Body of pancreas (tissue), 4 donors: ENCODE results near the gene ST3GAL4. TPM values are rescaled to one million over a fixed set of nuclear protein-coding genes. Genes with fewer than 3 reads are reported as not detected.

Experiments used
- ATAC-seq: fragments of 150-250 bp; one replicate; pipeline ENCODE4 v1.9.1; 2016
- DNase-seq, 4 donors: peaks; one replicate each; pipeline ENCODE4 v3.0.0-alpha.2; 2019
- H3K27ac ChIP-seq, 4 donors: fragments of 200-600 bp; sonication (generic); 1 replicate in 3 of 4; 2 replicates in 1 of 4; pipeline versions ENCODE4 v1.5.1 to v1.6.1; 2016 to 2019; ENCODE audit warnings: mild to moderate bottlenecking in 1 of 4, mixed read lengths in 1 of 4, moderate library complexity in 1 of 4
- H3K27me3 ChIP-seq, 2 donors: fragments of 200-600 bp; sonication (generic); one replicate each; pipeline ENCODE4 v1.6.0; 2016; ENCODE audit warnings: mild to moderate bottlenecking in 1 of 2
- H3K36me3 ChIP-seq, 2 donors: fragments of 200-600 bp; sonication (generic); replicated peaks in 1 of 2; 2 replicates each; pipeline ENCODE4 v1.5.1; 2016; ENCODE audit warnings: low read depth in 2 of 2; ENCODE audit not compliant: insufficient read depth in 1 of 2
- H3K4me1 ChIP-seq: fragments of 200-600 bp; sonication (generic); one replicate; pipeline ENCODE4 v1.6.0; 2016
- H3K4me3 ChIP-seq, 2 donors: fragments of 200-600 bp; sonication (generic); 1 replicate in 1 of 2; 2 replicates in 1 of 2; pipeline ENCODE4 v1.5.1; 2016 to 2019
- H3K9me3 ChIP-seq, 3 donors: fragments of 200-600 bp; sonication (generic); 1 replicate in 2 of 3; 2 replicates in 1 of 3; pipeline ENCODE4 v1.5.1; 2016
- CTCF ChIP-seq, 7 experiments: fragments of 450-650 bp in 4 of 7; fragments of 200-600 bp in 3 of 7; sonication (generic) in 3 of 7; IDR thresholded peaks; one replicate each; pipeline ENCODE4 v1.5.1; 2016 to 2019; ENCODE audit warnings: antibody characterized with exemption in 7 of 7
- POLR2A ChIP-seq, 3 donors: fragments of 450-650 bp; IDR thresholded peaks; one replicate each; pipeline ENCODE4 v1.6.1; 2016; ENCODE audit warnings: antibody characterized with exemption in 3 of 3, mild to moderate bottlenecking in 2 of 3
- WGBS, 2 donors: methylation state at CpG; one replicate each; pipeline ENCODE4 v1.1.5; 2017; 5-methylcytosine and 5-hydroxymethylcytosine counted together
- intact Hi-C: fragments of 100-400 bp; cut with DNase I; formaldehyde crosslinking; loops from one replicate; pipeline ENCODE4 v1.15.1; 2023
- total RNA-seq, 2 donors: library from RNA; depleted of rRNA; stranded (reverse); fragments of >200 nt; gene quantifications; one replicate each; pipeline ENCODE4 v1.1.0, GENCODE V29; 2016

The ST3GAL4 gene
- total RNA-seq, 2 donors from 2014 or later: 7.5 to 14.8 TPM

- WGBS, 2 donors: 93 to 98% methylated on average over 7 of the region's 7 CpGs
These were observed 22.3 kb upstream of the ST3GAL4 start for GRCh38 chr11:126333142-126333541.

GRCh38 chr11:126334659-126335462 lies 20.6 kb upstream of the ST3GAL4 start:
- Histone ChIP-seq H3K36me3 (peaks cover 0 to 2% of the 10 kb centered on the region in 2 donors), H3K27me3 (no peaks in the 10 kb centered on the region), H3K4me1 (peaks cover 6% of the 10 kb centered on the region), H3K9me3 (no peaks in the 10 kb centered on the region), H3K4me3 (no peak overlapping the region), H3K27ac (no peak overlapping the region)
- ATAC-seq (no peak), DNase-seq (no peak)
- 84 to 92% methylated on average over 6 of the region's 6 CpGs for WGBS, 2 donors
- intact Hi-C loops: no loop called here
- no peak for TF ChIP-seq CTCF (IDR thresholded peaks at IDR 0.05)
- no peak for TF ChIP-seq POLR2A (IDR thresholded peaks at IDR 0.05)

More at GRCh38 chr11:126333142-126333541, 22.3 kb upstream of the ST3GAL4 start:
- no peak for DNase-seq
- intact Hi-C loops: no loop called here
- TF ChIP-seq CTCF (IDR thresholded peaks at IDR 0.05): no peak
- no peak for TF ChIP-seq POLR2A (IDR thresholded peaks at IDR 0.05)
- no peaks in the 10 kb centered on the region for H3K9me3 ChIP-seq
- peaks cover 0 to 2% of the 10 kb centered on the region in 2 donors for H3K36me3 ChIP-seq
- peaks cover 9% of the 10 kb centered on the region for H3K4me1 ChIP-seq
- no peak overlapping the region for H3K27ac ChIP-seq
- no peaks in the 10 kb centered on the region for H3K27me3 ChIP-seq
- ATAC-seq: no peak
- no peak overlapping the region for H3K4me3 ChIP-seq

- H3K9me3 ChIP-seq: no peaks in the 10 kb centered on the region
- WGBS, 2 donors: 72 to 85% methylated on average over 3 to 5 of the region's 5 CpGs
- no peak for DNase-seq
- no peaks in the 10 kb centered on the region for H3K27me3 ChIP-seq
- H3K27ac ChIP-seq: no peak overlapping the region
- peaks cover 0 to 2% of the 10 kb centered on the region in 2 donors for H3K36me3 ChIP-seq
- peaks cover 11% of the 10 kb centered on the region for H3K4me1 ChIP-seq
- TF ChIP-seq CTCF (IDR thresholded peaks at IDR 0.05) (no peak), POLR2A (IDR thresholded peaks at IDR 0.05) (no peak)
- no peak overlapping the region for H3K4me3 ChIP-seq
- intact Hi-C loops: no loop called here
- no peak for ATAC-seq
These were observed 20.1 kb upstream of the ST3GAL4 start for GRCh38 chr11:126335463-126335760.

GRCh38 chr11:126336138-126336541 lies 19.3 kb upstream of the ST3GAL4 start:
- H3K36me3 ChIP-seq: peaks cover 0 to 2% of the 10 kb centered on the region in 2 donors
- peaks cover 12% of the 10 kb centered on the region for H3K4me1 ChIP-seq
- ATAC-seq (no peak), DNase-seq (no peak)
- TF ChIP-seq POLR2A (IDR thresholded peaks at IDR 0.05) (no peak), CTCF (IDR thresholded peaks at IDR 0.05) (no peak)
- H3K27me3 ChIP-seq: no peaks in the 10 kb centered on the region
- 74 to 82% methylated on average over 8 of the region's 8 CpGs for WGBS, 2 donors
- H3K27ac ChIP-seq: no peak overlapping the region
- intact Hi-C loops: no loop called here
- H3K9me3 ChIP-seq: no peaks in the 10 kb centered on the region
- no peak overlapping the region for H3K4me3 ChIP-seq

GRCh38 chr11:126336671-126337101 lies 18.8 kb upstream of the ST3GAL4 start:
- DNase-seq (no peak), ATAC-seq (no peak)
- Histone ChIP-seq H3K27ac (no peak overlapping the region), H3K4me1 (peaks cover 12% of the 10 kb centered on the region), H3K36me3 (no peaks in the 10 kb centered on the region), H3K9me3 (no peaks in the 10 kb centered on the region), H3K4me3 (no peak overlapping the region), H3K27me3 (no peaks in the 10 kb centered on the region)
- TF ChIP-seq POLR2A (IDR thresholded peaks at IDR 0.05) (no peak), CTCF (IDR thresholded peaks at IDR 0.05) (no peak)
- WGBS, 2 donors: 76 to 100% methylated on average over 3 to 9 of the region's 9 CpGs
- intact Hi-C loops: no loop called here
